ENCODE results near the gene LST1. TPM values are rescaled to one million over a fixed set of nuclear protein-coding genes. Genes with fewer than 3 reads are reported as not detected.

LST1 gene
- total and polyA plus RNA-seq, 2 of the 8 experiments (the other 6 are each of a cell fraction or from before 2014, with no cell fraction given) = not detected

DNA sequence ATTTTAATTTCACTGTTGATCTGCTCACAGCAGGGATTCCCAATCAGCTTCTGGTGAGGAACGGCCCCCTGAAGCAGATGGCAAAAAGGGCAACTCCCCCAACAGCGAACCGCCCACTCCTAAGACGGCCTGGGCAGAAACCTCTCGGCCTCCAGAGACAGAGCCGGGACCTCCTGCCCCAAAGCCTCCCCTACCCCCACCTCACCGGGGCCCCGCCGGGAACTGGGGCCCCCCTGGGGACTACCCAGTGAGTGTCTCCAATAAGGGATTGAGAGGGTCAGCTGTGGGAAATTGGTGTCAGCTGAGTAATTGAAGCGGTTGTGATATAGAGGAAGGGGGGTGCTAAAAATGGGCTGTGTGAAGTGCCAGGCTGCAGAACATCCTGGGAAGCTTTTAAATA lies 40.9 kb downstream of the LST1 start:
- TF ChIP-seq GTF2F1 (IDR thresholded peaks at IDR 0.05; ENCODE audit: borderline replicate concordance, low read depth, low read length) = no peak
- TF ChIP-seq MAX (IDR thresholded peaks at IDR 0.05) = no peak
- no peak for TF ChIP-seq JUN (IDR thresholded peaks at IDR 0.05; ENCODE audit: low read depth, low read length)
- TF ChIP-seq YY1 (IDR thresholded peaks at IDR 0.05; ENCODE audit: low read depth, low read length) = no peak
- no peak for TF ChIP-seq CTCF (IDR thresholded peaks at IDR 0.05; ENCODE audit: control extremely low read depth in 1 of 3, insufficient read depth in 1 of 3, low read depth in 1 of 3, low read length in 3 of 3)
- TF ChIP-seq SP1 (IDR thresholded peaks at IDR 0.05; ENCODE audit: low read depth, low read length) = no peak
- no peak for TF ChIP-seq BACH1 (IDR thresholded peaks at IDR 0.05; ENCODE audit: low read length)
- no peak for TF ChIP-seq PHF8 (conservative IDR thresholded peaks at IDR 0.05; ENCODE audit: low read depth, low read length)
- no peak for TF ChIP-seq SIN3A (conservative IDR thresholded peaks at IDR 0.05 in 1 of 2, IDR thresholded peaks at IDR 0.05 in 1 of 2; ENCODE audit: low read depth in 1 of 2, low read length in 2 of 2)
- Histone ChIP-seq H4K91ac (replicated peaks; ENCODE audit: insufficient read length, low read length) (no peak overlapping the region), H4K5ac (ENCODE audit: insufficient read length, low read depth, low read length) (no peak overlapping the region), H2BK5ac (ENCODE audit: low read depth, low read length) (no peak overlapping the region), H3K23me2 (ENCODE audit: low read depth, low read length) (no peaks in the 10 kb centered on the region), H3K14ac (ENCODE audit: insufficient read length) (no peak overlapping the region), H3K79me2 (ENCODE audit: control insufficient read depth in 1 of 2, insufficient read depth in 2 of 2, low read length in 2 of 2) (peaks cover 17 to 37% of the 10 kb centered on the region in 2 experiments), H3K23ac (ENCODE audit: insufficient read length) (no peak overlapping the region), H2AK5ac (ENCODE audit: low read depth, low read length) (no peak overlapping the region), H2BK20ac (ENCODE audit: low read length) (no peak overlapping the region), H4K20me1 (replicated peaks in 1 of 2; ENCODE audit: control insufficient read depth in 1 of 2, insufficient read depth in 2 of 2, low read length in 2 of 2) (peaks cover 7 to 23% of the 10 kb centered on the region in 2 experiments), H3K79me1 (ENCODE audit: low read depth, low read length) (peaks cover 21% of the 10 kb centered on the region; the same call in 1 of the 2 replicates), H3K56ac (replicated peaks; ENCODE audit: insufficient read length, low read depth, low read length) (no peak overlapping the region), H2BK120ac (replicated peaks; ENCODE audit: low read depth, low read length) (no peak overlapping the region), H3K4me3 (ENCODE audit: extremely low read depth in 1 of 4, insufficient read depth in 2 of 4, low read depth in 3 of 4, low read length in 4 of 4) (no peak overlapping the region), H3K27ac (ENCODE audit: low read depth, low read length) (no peak overlapping the region), H3K27me3 (replicated peaks in 1 of 4; ENCODE audit: control insufficient read depth in 3 of 4, extremely low read depth in 1 of 4, insufficient read depth in 3 of 4, low read length in 3 of 4) (no peaks in the 10 kb centered on the region), H3K4me1 (replicated peaks in 1 of 4; ENCODE audit: control insufficient read depth in 3 of 4, insufficient read depth in 4 of 4, low read length in 3 of 4) (no peaks in the 10 kb centered on the region; a peak in 1 of 7 replicates), H3K4me2 (ENCODE audit: insufficient read depth in 1 of 2, low read depth in 2 of 2, low read length in 2 of 2) (no peak overlapping the region), H3K36me3 (ENCODE audit: control insufficient read depth in 2 of 4, insufficient read depth in 4 of 4, low read length in 3 of 4) (peaks cover 78 to 98% (median 89%) of the 10 kb centered on the region in 4 experiments), H3K4ac (replicated peaks; ENCODE audit: insufficient read length, low read depth, low read length) (no peak overlapping the region), H3K18ac (ENCODE audit: extremely low read depth, low read length) (no peak overlapping the region), H2AFZ (ENCODE audit: low read length) (no peak overlapping the region), H2BK12ac (ENCODE audit: low read depth, low read length) (no peak overlapping the region), H3K9ac (replicated peaks in 1 of 4; ENCODE audit: extremely low read depth in 1 of 4, low read depth in 3 of 4, low read length in 3 of 4) (no peak overlapping the region), H2BK15ac (ENCODE audit: low read length) (no peak overlapping the region), H3K9me3 (ENCODE audit: insufficient read depth in 2 of 2, low read depth in 1 of 2, low read length in 1 of 2) (no peaks in the 10 kb centered on the region), H4K8ac (ENCODE audit: extremely low read depth, insufficient read depth, low read length) (no peak overlapping the region)
- FAIRE-seq = no peak
- no peak for DNase-seq (ENCODE audit: low read depth in 1 of 2, low spot score in 2 of 2)
- 89% methylated on average over 10 of the region's 10 CpGs; no CpG with 5 or more reads in 1 of the 2 experiments for WGBS, 2 experiments (ENCODE audit: extremely low coverage in 1 of 2, insufficient coverage in 1 of 2, insufficient read length in 1 of 2, insufficient replicate concordance in 2 of 2, low coverage in 1 of 2, low lambda C conversion rate in 2 of 2, missing lambda C conversion rate in 1 of 2)
- POLR2A ChIA-PET (ENCODE audit: partially characterized antibody) = interaction anchor here (0.7 to 34.9 kb wide), 9 partner anchors 9 to 187 kb away, joined by 3 to 883 read pairs (median 5); partner anchors contain the start of genes AIF1, APOM, BAG6 and C6orf47
- CTCF ChIA-PET (ENCODE audit: partially characterized antibody) = interaction anchor here (0.8 to 3.2 kb wide), 5 partner anchors 8 to 25 kb away, joined by 3 to 10 read pairs (median 4); no protein-coding TSS in a partner anchor
